Stimulated activated CD4-positive, alpha-beta T cell treated with anti-CD3 and anti-CD28 coated beads, TNF-alpha, amount 100 ng/mL, for 4 hours (primary cell): Measurements from ENCODE around the gene POLR3A.

Experiments used
- DNase-seq, 3 experiments: peaks; one replicate each; pipeline ENCODE4 v3.0.0-alpha.2; 2020; ENCODE audit warnings: low read depth in 3 of 3

Gene POLR3A

DNA sequence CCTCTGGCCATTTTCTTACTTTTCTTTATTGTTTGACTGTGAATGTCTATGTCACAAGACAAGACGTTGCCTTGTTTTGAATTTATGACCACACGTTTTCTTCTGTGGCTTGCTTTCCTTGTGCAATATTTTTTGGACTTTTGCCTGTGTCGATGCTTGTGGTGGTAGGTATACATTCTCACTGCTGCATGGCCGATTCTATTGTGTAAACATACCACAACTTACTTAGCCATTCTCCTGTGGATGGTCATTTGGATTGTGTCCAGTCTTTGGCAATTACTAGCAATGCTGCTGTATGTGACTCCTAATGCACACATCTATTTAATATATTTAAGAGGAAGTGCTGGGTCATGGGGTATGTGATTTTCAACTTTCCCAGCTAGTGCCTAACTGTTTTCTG is 84.8 kb downstream of the POLR3A start:
- no peak for DNase-seq

GRCh38 chr10:77943121-77943901 is 86.0 kb downstream of the POLR3A start:
- no peak for DNase-seq

GRCh38 chr10:77941790-77942189 is 87.5 kb downstream of the POLR3A start:
- no peak for DNase-seq

GRCh38 chr10:77940627-77941026 is 88.7 kb downstream of the POLR3A start:
- DNase-seq: no peak

DNA sequence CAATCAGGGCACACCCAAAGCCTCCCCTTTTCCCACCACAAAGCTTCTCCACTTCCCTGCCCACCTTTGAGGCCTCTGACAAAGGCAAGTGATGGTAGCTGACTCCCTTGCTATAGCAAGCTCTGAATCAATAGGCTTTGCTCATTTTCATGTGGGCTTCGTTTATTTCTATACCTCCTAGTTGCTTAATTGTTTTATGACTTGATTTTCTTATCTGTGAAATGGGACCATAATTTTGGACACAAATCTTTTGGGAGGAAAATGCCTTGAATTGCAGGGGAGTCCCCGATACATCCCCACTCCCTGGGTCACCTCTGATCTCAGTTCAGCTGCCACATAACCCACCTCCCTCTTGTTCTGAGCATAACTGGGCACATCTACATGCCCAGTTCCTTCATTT is 89.1 kb downstream of the POLR3A start:
- DNase-seq: no peak

DNA sequence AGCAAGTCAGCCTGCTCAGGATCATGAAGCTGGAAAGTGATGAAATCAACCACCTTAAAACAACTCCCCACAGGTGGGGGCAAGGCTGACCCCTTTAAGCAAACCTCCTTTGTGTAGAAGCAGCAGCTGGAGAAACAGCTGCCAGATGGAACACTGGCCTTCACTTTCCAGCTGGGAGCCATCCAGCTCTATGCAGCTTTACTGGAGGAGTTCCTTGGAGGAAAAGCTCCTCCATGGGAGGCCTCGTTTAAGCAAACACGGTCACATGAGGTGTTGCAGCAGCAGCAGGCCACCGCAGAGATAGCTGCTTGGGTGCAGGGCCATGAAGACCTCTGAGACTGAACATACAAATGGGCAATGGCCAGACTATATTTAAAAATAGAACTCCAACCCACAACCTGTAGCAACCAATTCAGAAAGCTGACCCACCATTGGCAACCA is 89.7 kb downstream of the POLR3A start:
- DNase-seq: no peak

GRCh38 chr10:77936697-77937567 is 92.4 kb downstream of the POLR3A start:
- no peak for DNase-seq

- no peak for DNase-seq
Observed at GRCh38 chr10:77932016-77932715, 97.1 kb downstream of the POLR3A start.

GRCh38 chr10:77927402-77928246 is 101.7 kb downstream of the POLR3A start:
- DNase-seq: no peak

DNA sequence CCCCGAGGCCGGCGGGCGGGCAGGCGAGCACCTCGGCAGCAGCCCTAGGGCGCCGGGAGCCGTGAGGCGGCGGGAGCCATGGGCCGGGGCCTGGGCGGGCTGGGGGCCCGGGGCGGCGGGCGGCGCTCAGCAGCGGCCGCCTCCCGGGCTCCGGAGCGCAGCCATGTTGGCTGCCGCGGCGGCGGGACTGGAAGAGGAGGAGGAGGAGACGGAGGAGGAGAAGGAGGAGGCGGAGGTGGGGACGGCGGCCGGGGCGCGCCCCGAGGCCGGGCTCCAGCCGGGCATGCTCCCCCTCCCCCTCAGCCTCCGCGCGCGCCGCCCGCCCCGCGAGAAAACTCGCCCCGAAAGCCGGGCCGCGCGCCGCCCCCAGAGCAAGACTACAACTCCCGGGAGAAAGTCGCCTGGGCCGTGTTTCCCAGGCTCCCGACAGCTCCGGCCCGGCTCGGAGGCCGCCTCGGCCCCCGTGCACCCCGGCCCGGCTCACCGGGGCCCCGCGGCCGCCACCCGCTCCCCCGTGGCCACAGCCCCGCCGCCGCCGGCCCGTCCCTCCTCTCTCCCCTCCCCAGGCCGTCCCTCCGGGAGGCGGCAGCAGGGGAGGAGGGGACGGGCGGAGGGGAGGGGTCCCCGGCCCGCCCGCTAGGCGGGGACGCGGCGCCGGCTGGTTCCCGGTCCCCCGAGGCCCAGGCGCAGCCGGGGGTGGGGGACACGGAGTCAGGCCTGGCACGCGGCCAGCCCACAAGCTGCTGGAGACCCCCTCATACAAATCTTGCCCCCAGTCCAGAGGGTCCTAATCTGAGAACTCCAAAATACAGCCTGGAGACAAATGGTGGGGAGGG is 102.5 kb downstream of the POLR3A start, which contains the start of gene DLG5:
Gene DLG5, minus strand, starts transcription at position 190 of the 836 bp plus-strand sequence. CDS start 235 bp downstream, outside the sequence.
- peak in 1 of 3 experiments; percentile 11 for DNase-seq

- peak in 1 of 3 experiments; percentile 10 for DNase-seq
Observed at GRCh38 chr10:77925795-77926565, 103.3 kb downstream of the POLR3A start.

GRCh38 chr10:77925410-77925794 is 103.9 kb downstream of the POLR3A start:
- DNase-seq: no peak

DNA sequence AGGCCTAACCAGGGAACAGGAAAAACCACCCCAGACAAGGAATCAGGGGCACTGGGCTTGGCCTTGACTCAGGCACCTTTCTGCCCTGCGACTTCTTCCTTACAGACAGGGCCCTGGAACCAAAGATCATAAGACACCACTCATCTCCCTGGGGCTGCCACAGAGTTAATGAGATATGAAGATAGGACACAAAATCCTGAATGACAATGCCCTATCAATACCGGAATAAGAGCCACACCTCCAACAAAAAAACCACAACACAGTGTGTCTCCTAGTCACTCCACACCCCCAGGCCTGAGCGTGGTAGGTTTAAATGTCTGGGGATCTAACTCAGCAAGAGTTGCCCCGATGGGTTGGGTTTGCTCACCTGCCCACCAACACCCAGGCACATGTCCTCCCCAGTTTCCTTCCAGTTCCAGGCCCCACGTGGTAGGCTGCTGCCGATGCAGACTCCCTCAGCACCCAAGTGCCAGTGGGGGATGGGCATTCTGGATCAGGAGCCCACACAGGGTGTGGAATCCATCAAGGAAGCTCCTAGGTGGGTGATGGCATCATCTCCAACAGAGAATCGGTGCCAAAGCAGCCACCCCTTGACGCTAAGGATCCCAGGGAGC is 106.6 kb downstream of the POLR3A start:
- no peak for DNase-seq

DNA sequence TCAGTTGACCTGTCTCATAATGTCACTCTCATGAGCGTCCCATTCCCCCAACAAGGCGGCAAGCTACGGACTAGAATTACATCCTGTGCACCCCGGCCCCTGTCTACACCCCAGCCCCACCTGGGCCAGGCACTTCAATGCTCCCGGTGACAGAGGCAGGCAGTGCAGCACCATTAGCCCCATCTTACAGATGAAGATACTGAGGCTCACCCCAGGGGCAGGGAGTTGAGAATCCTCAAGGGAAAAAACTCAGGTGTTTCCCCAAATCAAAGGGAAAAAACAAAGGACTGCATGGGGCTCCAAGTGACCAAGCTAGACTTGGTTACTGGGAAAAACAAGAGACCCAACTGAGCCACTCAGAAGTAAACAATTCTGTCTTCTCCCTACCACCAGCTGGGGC is 107.3 kb downstream of the POLR3A start:
- no peak for DNase-seq

DNA sequence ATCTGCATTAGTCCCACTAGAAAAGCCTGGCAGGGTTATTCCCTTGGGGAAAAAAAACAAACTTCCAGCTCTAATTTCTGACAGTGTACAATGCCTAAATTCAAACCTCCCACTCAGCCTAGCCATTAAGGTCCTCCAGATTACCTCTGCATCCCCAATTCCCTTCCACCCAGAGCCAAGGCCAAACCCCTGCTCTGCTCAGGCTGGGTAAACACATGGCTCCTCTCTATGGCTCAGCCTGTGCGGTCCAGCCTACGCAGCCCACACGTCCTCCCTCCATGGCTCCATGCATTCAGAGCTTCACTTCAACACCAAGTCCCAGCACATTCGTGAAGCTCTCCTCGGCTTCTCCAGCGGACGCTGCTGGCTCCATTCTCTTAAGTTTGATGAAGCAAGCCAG is 107.9 kb downstream of the POLR3A start:
- DNase-seq: no peak

DNA sequence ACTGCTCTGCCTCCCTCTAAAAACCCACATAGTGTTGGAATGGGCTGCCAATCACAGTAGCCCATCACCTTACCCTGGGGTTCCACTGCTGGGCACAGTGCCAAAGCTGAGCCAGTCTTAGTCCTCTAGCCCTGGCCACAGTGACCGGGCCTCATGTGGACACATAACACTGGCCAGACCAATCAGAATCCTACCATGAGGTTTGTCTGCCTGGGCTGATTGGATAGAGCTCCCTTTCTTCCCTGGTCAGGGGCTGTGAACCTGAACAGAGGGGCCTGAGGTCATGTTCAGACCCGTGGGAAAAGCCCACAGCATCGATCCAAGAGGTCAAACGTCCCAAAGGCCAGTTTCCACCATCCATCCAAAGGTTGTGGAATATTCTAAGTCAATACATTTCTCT is 108.8 kb downstream of the POLR3A start:
- DNase-seq: no peak

DNA sequence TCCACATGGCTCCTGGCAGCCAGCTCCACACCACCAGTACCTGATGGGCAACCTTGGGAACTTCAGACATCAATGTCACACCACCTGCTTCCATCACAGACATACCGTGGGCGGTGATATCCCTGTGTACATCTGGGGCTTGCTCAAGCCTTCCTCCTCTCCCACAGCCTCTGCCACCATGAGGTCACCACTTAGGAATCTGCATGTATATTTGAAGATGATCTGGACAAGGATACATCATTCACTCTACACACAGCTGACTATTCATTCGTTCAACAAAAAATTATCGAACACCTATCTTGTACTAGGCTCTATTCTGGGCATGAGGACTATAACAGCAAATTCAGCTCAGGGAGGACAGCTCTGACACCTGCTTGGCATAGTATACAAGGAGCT is 109.6 kb downstream of the POLR3A start:
- no peak for DNase-seq
